ENCODE results near the gene DEXI.
"Not testable (repeated sequence)": the region's sequence is repeated elsewhere in the genome, so short reads cannot be mapped to it uniquely, and the experiment has no call there.

Gene DEXI

GRCh38 chr16:10931977-10932632 lies 10.2 kb downstream of the DEXI start:
- DNase-seq (ENCODE audit: low read depth): no peak
- TF ChIP-seq, protein P1, sequence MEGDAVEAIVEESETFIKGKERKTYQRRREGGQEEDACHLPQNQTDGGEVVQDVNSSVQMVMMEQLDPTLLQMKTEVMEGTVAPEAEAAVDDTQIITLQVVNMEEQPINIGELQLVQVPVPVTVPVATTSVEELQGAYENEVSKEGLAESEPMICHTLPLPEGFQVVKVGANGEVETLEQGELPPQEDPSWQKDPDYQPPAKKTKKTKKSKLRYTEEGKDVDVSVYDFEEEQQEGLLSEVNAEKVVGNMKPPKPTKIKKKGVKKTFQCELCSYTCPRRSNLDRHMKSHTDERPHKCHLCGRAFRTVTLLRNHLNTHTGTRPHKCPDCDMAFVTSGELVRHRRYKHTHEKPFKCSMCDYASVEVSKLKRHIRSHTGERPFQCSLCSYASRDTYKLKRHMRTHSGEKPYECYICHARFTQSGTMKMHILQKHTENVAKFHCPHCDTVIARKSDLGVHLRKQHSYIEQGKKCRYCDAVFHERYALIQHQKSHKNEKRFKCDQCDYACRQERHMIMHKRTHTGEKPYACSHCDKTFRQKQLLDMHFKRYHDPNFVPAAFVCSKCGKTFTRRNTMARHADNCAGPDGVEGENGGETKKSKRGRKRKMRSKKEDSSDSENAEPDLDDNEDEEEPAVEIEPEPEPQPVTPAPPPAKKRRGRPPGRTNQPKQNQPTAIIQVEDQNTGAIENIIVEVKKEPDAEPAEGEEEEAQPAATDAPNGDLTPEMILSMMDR (conservative IDR thresholded peaks at IDR 0.05; ENCODE audit: low read length): no peak
- H3K4me3 ChIP-seq (ENCODE audit: low read length): no peak overlapping the region

DNA sequence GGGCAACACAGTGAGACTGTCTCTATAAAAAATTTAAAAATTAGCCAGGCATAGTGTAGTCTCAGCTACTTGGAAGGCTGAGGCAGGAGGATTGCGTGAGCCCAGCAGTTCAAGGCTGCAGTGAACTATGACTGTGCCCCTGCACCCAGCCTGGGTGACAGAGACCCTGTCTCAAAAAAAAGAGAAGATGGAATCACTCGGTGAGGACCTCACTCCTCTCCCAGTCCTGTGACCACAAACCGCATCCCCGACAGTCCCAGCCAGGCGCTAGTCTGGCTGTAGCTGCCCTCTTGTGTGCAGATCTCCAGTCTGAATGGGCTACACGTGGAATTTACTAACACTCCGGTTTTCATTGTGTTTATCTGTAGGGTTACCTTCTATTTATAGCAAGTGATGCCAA lies 11.1 kb downstream of the DEXI start:
- no peak for DNase-seq (ENCODE audit: low read depth)
- TF ChIP-seq, protein P1 (conservative IDR thresholded peaks at IDR 0.05; ENCODE audit: low read length): no peak
- no peak overlapping the region for H3K4me3 ChIP-seq (ENCODE audit: low read length)

- TF ChIP-seq, protein P1 (conservative IDR thresholded peaks at IDR 0.05; ENCODE audit: low read length): no peak
- H3K4me3 ChIP-seq (ENCODE audit: low read length): no peak overlapping the region
- DNase-seq (ENCODE audit: low read depth): no peak
These were observed 11.5 kb downstream of the DEXI start for GRCh38 chr16:10930755-10931093.

GRCh38 chr16:10929853-10930754 lies 12.2 kb downstream of the DEXI start:
- no peak for DNase-seq (ENCODE audit: low read depth)
- TF ChIP-seq, protein P1 (conservative IDR thresholded peaks at IDR 0.05; ENCODE audit: low read length): no peak
- no peak overlapping the region for H3K4me3 ChIP-seq (ENCODE audit: low read length)

- not testable (repeated sequence) for H3K4me3 ChIP-seq (ENCODE audit: low read length)
These were observed 13.2 kb downstream of the DEXI start for GRCh38 chr16:10929097-10929496.

DNA sequence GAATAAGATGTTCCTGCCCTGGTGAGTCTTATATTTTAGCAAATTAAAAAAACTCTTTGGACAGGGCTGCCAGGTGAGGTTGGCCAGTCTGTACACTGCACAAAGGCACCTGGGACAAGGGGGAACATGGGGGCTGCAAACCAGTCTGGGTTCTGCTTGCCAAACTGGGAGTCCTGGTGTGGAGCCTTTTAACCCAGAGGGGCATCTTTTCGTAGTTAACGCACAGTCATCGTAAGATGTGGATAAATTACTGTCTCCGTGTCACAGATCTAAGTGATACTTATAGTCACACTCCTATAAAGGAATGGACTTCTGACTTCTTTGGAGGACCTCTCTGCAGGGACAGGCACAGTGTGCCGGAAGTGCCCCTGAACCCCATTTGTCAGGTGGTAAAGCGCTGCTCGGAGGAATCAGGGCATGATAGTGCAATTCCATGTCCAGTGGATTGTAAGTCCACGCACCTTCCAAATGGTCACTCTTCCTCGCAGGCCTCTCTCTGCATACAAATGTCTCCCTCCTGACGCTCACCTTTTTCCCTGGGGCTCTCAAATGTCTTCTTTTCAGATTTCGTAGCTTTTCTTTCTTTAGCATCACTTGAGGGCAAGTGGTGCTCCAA lies 14.7 kb downstream of the DEXI start:
- no peak overlapping the region for H3K4me3 ChIP-seq (ENCODE audit: low read length)
- DNase-seq (ENCODE audit: low read depth): no peak
- TF ChIP-seq, protein P1 (conservative IDR thresholded peaks at IDR 0.05; ENCODE audit: low read length): no peak

More at GRCh38 chr16:10929097-10929496, 13.2 kb downstream of the DEXI start:
- not testable (repeated sequence) for DNase-seq (ENCODE audit: low read depth)

DNA sequence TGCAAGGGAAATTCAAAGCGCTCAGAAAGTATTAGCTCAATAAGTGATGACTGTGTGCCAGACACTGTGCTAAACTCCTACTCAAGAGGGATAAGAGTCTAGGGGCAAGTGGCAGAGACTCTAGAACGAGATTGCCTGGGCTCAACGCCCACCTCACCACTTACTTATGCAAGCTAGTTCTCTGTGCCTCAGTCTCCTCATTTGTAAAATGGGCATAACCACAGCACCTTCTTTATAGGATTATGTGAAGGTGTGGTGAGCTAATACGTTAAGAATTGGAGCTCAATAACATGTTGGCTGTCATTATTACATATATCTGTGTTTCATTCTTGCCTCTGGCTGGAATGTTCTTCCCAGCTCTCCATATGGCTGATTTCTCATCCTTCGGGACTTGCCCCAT lies 15.4 kb downstream of the DEXI start:
- DNase-seq (ENCODE audit: low read depth): no peak
- H3K4me3 ChIP-seq (ENCODE audit: low read length): no peak overlapping the region
- TF ChIP-seq, protein P1 (conservative IDR thresholded peaks at IDR 0.05; ENCODE audit: low read length): no peak
